Upper lobe of right lung (tissue), 1 donor: ENCODE measurements around the gene BRS3. TPM values are rescaled to one million over a fixed set of nuclear protein-coding genes. Genes with fewer than 3 reads are reported as not detected.

Experiments
- ATAC-seq: fragments of 200-7000 bp; cut with Tn5 transposase; one replicate; pipeline ENCODE4 v1.9.1; 2020; ENCODE audit warnings: mild to moderate bottlenecking, moderate library complexity
- DNase-seq: peaks from one replicate; pipeline ENCODE4 v3.0.0-alpha.2; 2020
- H3K27ac ChIP-seq: fragments of 200-600 bp; one replicate; pipeline ENCODE4 v1.8.0; 2022
- H3K27me3 ChIP-seq: fragments of 200-600 bp; one replicate; pipeline ENCODE4 v1.8.0; 2022; ENCODE audit warnings: mild to moderate bottlenecking
- H3K36me3 ChIP-seq: fragments of 200-600 bp; one replicate; pipeline ENCODE4 v1.8.0; 2022
- H3K4me1 ChIP-seq: fragments of 200-600 bp; one replicate; pipeline ENCODE4 v1.8.0; 2022
- H3K4me3 ChIP-seq: fragments of 200-600 bp; one replicate; pipeline ENCODE4 v1.8.0; 2022; ENCODE audit warnings: mild to moderate bottlenecking
- H3K9me3 ChIP-seq: fragments of 200-600 bp; one replicate; pipeline ENCODE4 v1.8.0; 2022
- intact Hi-C: fragments of 100-400 bp; cut with DNase I; formaldehyde crosslinking; loops from one replicate; pipeline ENCODE4 v1.11.0; 2022
- total RNA-seq: library from RNA; stranded (reverse); fragmentation: NEBNext Ultra II Directional; extraction: Animal tissue kit (Norgen Biotek cat#: 25700); gene quantifications from one replicate; pipeline ENCODE4 v1.2.1, GENCODE V29; 2021
- TF ChIP-seq, protein P1 (sequence below): fragments of 200-600 bp; IDR thresholded peaks from one replicate; pipeline ENCODE4 v1.8.0; 2022; ENCODE audit warnings: antibody characterized with exemption
- donor health status: DM: no; HTN: yes; CAD: no; lungs with severe emphysema.

Gene BRS3
- total RNA-seq, 1 donor from 2014 or later, result not detected

DNA sequence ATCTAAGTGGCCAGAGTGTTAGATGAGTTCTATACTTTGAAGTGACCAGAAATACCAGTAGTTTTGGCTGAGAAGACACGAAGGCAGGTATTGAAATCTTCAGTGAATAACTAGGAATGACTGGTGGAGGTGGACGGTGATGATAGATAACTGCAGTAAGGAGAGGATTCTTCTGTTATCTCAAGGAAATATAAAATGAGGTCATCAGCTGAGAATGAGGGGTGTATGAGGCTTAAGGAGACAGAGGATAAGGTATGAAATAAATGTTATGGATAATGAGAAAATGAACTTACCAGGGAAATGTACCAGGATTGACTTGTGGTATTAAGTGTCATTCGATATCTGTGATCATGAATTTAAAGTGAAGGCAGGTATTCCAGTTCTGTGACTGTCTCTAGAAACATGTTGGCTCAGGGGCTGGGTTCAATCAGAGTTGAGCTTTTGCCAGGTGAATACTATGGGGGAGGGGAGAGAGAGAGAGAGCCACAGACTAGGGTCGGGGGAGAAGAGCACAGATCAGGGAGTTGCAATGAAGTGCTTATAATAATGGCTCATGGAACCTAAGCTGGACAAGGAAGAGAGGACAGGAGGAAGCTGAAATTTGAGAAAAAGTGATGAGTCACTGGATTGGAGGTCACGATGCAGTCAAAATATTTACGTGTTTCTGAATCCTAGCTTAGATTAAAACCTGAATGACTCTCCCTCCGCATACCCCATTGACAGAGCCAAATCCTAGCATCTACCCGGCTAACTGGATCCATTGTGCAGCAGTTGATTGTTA, 37.5 kb upstream of the BRS3 start:
- ATAC-seq (no peak), DNase-seq (no peak)
- intact Hi-C loops, result no loop called here
- no peaks in the 10 kb centered on the region for H3K9me3 ChIP-seq
- no peaks in the 10 kb centered on the region for H3K36me3 ChIP-seq
- H3K4me1 ChIP-seq, result no peaks in the 10 kb centered on the region
- TF ChIP-seq, protein P1, sequence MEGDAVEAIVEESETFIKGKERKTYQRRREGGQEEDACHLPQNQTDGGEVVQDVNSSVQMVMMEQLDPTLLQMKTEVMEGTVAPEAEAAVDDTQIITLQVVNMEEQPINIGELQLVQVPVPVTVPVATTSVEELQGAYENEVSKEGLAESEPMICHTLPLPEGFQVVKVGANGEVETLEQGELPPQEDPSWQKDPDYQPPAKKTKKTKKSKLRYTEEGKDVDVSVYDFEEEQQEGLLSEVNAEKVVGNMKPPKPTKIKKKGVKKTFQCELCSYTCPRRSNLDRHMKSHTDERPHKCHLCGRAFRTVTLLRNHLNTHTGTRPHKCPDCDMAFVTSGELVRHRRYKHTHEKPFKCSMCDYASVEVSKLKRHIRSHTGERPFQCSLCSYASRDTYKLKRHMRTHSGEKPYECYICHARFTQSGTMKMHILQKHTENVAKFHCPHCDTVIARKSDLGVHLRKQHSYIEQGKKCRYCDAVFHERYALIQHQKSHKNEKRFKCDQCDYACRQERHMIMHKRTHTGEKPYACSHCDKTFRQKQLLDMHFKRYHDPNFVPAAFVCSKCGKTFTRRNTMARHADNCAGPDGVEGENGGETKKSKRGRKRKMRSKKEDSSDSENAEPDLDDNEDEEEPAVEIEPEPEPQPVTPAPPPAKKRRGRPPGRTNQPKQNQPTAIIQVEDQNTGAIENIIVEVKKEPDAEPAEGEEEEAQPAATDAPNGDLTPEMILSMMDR, result no peak
- no peak overlapping the region for H3K4me3 ChIP-seq
- H3K27me3 ChIP-seq, result no peaks in the 10 kb centered on the region
- no peak overlapping the region for H3K27ac ChIP-seq

GRCh38 chrX:136452614-136453013, 35.1 kb upstream of the BRS3 start:
- TF ChIP-seq, protein P1, result no peak
- H3K27me3 ChIP-seq, result no peaks in the 10 kb centered on the region
- no peak overlapping the region for H3K4me3 ChIP-seq
- ATAC-seq (no peak), DNase-seq (no peak)
- no peaks in the 10 kb centered on the region for H3K9me3 ChIP-seq
- intact Hi-C loops, result no loop called here
- no peaks in the 10 kb centered on the region for H3K36me3 ChIP-seq
- no peak overlapping the region for H3K27ac ChIP-seq
- no peaks in the 10 kb centered on the region for H3K4me1 ChIP-seq

GRCh38 chrX:136453114-136453513, 34.6 kb upstream of the BRS3 start:
- H3K27ac ChIP-seq, result no peak overlapping the region
- TF ChIP-seq, protein P1, result no peak
- no peaks in the 10 kb centered on the region for H3K9me3 ChIP-seq
- no peaks in the 10 kb centered on the region for H3K4me1 ChIP-seq
- H3K4me3 ChIP-seq, result no peak overlapping the region
- H3K27me3 ChIP-seq, result no peaks in the 10 kb centered on the region
- intact Hi-C loops, result no loop called here
- H3K36me3 ChIP-seq, result no peaks in the 10 kb centered on the region
- ATAC-seq, result no peak
- DNase-seq, result no peak

DNA sequence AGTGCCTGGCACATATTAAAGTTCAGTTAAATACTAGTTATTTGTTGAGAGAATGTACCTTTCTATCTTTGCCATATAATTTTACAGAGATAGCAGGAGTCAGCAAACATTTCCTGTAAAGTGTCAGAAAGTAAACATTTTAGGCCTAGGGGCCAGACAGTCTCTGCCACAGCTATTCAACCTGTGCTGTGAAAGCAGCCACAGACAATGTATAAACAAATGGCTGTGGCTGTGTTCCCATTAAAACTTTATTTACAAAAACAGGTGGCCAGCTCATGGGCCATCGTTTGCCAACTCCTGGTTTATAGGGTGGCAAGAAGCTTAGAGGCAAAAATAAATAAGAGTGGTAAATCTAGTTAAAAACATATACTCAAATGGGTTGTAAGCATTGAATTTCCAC, 34.0 kb upstream of the BRS3 start:
- Histone ChIP-seq H3K36me3 (no peaks in the 10 kb centered on the region), H3K27me3 (no peaks in the 10 kb centered on the region), H3K9me3 (no peaks in the 10 kb centered on the region), H3K4me1 (no peaks in the 10 kb centered on the region), H3K4me3 (no peak overlapping the region), H3K27ac (no peak overlapping the region)
- DNase-seq (no peak), ATAC-seq (no peak)
- TF ChIP-seq, protein P1, result no peak
- intact Hi-C loops, result no loop called here

DNA sequence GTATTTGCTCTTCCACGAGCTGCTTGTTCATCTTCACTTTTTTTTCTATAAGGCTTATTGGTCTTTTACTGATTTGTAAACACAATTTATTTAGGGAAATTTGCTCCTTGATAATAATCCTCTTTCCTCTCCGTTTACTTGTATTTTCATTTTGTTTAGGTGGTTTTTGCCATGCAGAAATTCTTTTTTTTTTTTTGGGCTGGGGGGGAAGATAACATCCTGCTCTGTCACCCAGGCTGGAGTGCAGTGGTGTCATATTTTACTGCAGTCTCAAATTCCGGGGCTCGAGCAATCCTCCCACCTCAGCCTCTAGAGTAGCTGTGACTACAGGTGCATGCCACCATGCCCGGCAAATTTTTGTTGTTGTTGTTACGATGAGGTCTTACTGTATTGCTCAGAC, 31.6 kb upstream of the BRS3 start:
- DNase-seq, result no peak
- Histone ChIP-seq H3K36me3 (no peaks in the 10 kb centered on the region), H3K27ac (no peak overlapping the region), H3K4me1 (no peaks in the 10 kb centered on the region), H3K27me3 (no peaks in the 10 kb centered on the region), H3K9me3 (no peaks in the 10 kb centered on the region), H3K4me3 (no peak overlapping the region)
- ATAC-seq, result no peak
- intact Hi-C loops, result no loop called here
- TF ChIP-seq, protein P1, result no peak
